GM21447 (cell line): ENCODE measurements around the gene LTBP1.
"Not testable (repeated sequence)": the region's sequence is repeated elsewhere in the genome, so short reads cannot be mapped to it uniquely, and the experiment has no call there.

ENCODE experiments used
- ATAC-seq: cut with Tn5 transposase; IDR thresholded peaks from one replicate; pipeline ENCODE4 v1.9.1; 2021; ENCODE audit not compliant: unreplicated experiment

The LTBP1 gene

DNA sequence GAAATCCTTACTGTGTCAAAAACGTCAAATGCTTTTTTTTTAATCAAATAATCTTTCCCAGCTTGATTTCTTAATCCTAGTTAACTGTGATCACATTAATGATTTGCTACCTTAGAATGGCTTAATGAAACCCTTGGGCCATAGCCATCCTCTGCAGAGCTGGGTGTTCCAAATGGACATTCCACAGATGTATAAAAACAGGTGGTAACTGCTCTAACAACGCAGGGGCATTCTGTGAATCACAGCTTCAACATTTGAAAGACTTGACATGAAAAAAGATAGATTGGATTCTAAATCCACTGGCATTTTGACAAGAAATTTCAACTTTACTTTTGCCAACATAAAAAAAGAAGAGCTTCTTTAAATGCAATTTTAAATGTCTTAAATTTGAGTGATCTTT, 459.9 kb downstream of the LTBP1 start:
- no peak for ATAC-seq

DNA sequence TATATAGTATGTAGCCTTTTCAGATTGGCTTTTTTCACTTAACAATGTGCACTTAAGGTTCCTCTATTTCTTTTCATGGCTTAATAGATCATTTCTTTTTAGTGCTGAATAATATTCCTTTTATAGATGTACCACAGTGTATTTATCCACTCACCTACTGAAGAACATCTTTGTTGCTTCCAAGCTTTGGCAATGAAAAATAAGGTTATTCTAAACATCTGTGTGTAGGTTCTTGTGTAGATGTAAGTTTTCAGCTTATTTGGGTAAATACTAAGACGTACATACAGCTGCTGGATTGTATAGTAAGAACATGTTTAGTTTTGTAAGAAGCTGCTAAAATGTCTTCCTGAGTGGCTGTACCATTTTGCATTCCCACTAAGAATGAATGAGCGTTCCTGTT, 461.4 kb downstream of the LTBP1 start:
- ATAC-seq, result no peak

DNA sequence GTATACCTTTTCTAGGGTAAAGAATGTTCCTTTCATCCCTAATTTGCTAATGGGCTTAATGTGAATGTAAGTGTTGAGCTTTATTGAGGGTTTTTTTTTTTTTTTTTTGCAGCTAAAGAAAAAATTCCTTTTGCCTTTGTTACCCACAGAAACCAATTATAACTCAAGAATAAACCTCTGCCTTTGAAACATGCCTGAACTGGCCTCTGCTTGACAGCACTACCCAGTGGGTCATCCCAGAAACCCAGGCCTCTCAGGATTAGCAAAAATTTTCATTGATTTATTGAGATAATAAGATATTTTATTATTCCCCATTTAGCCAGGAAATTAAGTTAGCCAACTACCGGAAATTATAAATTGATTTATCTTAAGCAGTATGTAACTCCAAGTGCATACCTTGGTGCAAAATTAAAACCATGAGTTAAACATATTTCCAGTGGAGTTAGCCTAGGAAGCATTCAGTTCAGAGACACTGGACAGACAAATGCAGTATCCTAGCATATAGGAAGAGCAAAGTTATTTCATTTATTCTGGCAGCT, 462.7 kb downstream of the LTBP1 start:
- no peak for ATAC-seq

DNA sequence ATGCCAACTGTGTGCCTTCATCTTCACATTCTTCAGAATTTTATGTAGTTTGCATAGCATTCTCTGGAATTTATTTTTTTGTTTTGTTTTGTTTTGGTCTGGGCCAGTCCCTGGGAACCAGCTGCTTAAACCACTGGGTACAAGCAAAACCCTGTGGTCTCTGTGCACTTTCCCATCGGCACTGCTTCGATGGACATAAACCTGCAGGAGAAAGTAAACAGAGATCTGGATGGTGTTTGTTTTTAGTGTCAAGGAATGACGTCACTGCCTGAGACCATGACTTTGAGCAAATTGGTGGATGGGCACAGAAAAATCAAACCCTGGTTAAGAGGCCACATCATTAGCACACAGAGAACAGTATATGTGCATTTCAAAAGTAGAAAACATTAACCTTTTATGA, 465.0 kb downstream of the LTBP1 start:
- ATAC-seq, result no peak

DNA sequence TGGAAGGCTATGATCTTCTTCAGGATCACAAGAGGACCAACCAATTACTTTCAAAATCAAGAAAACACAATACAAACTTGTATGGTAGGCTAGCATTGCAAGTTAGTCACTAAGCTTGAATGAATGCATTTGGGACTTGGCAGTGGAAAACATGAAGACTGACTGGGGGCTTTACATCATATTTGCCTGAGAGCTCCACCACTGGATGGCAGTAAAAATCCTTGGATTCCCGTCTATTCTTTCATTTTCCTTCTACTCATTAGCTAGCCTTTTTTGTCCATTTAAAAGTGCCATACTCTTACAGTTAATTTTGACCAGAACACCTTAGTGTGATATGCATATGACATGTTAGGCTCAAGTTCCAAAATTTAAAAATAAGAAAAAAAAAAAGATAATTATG, 466.2 kb downstream of the LTBP1 start:
- no peak for ATAC-seq

DNA sequence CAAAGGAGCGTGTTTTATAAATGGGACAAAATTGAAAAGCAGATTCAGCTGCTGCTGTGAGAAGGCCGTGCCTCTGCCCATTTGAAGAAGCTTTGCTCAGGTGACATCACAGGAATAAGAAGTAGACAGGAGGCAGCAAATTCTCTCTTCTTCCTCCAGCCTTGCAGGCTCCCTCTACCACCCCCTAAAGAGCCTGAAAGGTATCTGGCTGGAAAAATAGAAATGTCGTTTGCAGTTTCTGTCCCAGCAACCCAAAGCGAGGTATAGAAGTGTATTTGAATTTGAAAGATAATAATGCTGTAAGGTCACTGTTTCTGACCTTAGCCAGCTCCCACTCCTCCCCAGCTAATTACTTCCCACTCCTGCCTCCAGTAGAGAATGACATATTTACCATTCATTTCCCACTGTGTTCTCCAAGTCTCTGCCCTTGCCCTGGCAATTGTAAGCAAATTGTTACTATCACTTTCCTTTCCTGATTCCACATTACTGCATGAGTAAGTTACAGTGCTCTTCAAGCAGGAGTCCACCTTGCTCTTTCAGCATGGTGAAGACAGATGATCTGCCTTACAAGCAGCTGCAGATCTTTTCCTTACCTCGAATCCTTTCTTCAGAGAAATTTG, 472.9 kb downstream of the LTBP1 start:
- no peak for ATAC-seq

DNA sequence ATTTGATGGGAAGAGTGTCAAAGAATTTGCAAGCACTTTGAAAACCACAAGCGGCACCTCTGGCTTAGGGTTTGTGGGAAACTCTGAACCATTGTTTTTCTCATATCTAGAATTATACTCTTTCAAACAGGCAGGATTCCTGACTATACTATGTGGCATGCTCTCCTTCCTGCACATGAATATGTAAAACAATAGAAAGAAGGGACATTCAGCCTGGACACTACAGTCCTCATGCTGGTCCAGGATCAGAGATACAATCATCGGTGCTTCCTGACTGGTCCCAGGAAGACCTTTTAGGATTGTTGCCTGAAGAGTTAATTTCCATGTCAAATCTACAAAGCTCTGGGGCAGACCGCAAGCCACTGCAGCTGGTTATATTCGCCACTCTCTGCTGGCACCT, 474.0 kb downstream of the LTBP1 start:
- ATAC-seq, result no peak

DNA sequence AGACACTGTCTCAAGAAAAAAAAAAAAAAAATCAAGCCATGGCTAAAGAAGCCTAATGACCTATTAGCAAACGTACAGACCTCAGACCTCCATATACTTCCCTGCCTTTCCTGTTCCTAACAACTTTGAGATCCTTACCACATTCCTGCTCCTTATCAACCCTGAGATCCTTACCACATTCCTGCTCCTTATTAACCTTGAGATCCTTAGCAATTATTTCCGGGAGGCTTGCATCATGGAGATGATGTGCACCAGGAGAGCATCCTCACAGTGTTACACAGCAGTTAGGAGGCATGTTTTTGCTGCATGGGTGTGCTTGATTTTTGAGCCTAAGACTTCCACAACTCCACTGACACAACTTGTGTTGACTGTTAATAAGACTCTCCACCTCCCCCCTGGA, 475.1 kb downstream of the LTBP1 start:
- ATAC-seq, result no peak

DNA sequence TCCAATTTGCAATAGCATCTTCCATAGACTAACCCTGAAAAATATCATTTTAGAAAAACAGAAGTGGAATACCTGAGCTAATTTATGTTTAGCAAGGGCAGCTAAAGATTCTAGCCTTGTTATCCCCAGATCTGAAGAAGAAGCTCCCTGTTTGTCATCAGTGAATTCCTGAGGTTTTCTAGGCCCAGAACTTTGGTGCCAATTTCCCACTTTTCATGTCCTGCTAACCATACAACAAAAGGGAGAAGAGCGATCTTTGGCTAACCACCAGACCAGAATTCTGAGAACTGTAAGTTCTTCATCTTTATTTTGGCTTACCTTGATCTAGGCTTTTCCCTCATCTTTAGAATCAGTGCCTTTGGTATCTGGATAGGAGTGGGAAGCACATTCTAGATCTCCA, 478.4 kb downstream of the LTBP1 start:
- ATAC-seq, result no peak

DNA sequence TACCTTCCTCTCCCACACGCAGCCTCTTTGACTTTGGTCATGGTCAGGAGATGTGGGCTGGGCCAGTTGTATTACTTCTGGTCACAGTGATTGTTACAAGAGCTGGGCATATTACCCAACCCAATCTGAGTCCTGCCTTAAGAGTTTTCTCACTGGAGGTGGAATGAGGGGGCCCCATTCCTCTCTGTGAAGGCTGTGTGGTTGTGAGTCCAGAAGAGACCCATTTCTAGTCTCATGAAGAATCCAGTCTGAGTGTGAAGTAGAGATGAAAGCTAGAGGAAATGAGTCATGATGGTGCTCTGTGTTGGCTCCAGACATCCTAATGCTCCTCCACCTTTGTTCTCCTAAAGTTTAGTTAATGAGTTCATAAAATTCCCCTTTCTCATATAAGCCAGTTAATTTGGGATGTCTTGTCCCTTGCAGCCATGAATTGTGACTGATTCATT, 478.9 kb downstream of the LTBP1 start:
- ATAC-seq, result no peak

DNA sequence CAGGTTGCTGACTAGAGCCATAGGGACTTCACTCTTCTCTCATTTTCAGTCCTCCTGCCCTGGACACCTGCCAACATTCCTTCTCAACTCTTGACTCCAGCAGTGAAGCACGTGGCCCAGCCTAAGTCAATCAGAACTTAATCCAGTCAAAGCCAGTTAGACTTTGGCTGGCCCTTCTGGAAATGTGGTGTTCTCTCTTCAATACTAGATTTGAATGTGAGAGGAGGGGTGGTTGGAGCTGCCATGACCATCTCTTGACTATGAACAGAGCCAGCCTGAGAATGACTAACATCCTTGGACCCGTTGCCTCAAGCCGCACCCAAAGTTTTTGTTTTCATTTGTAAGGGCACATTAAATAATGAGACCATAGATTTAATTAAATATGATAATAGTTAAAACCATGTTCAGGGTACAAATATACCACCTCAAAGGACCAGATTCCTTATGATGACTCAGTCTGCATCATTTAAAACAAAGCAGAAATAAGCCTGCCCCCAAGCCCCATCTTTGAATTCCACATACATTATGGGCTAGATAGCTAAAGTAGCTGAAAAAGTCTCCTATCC, 480.0 kb downstream of the LTBP1 start:
- no peak for ATAC-seq

DNA sequence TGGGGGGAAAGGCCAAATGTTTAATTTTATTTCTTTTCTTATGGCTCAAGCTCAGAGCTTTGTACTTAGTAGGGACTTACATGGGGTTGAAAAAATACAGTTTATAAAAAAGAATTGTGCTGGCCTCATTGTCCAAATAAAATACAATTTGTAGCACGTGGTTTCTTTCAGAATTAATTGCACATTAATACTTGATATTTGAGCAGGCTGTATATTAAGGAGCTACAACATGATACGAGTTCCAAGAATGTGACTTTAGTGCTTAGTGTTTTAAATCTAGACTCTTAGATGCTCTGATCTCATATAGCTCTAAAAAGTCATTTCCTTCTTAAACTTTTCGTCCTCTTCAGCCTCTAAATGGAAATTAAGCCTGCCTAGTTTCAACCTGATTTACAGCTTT, 483.3 kb downstream of the LTBP1 start:
- ATAC-seq, result no peak

DNA sequence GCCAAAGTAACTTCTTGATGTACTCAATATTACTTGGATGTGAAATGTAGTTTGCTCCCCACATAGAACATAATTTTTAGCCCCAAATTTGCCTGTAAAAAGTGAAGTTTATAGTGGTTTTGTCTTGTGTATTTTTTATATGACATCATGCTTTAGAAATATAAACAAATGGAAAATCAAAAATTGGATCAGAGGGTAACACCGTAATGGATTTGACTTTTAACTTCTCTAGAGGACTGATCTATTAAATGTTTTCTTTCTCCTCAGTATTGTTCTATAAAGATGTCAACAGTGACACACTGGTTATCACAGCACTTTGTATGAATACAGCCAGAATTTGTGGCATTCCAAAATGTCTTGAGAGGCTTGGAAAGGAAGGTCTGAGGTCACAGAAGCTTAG, 484.1 kb downstream of the LTBP1 start:
- ATAC-seq, result no peak

DNA sequence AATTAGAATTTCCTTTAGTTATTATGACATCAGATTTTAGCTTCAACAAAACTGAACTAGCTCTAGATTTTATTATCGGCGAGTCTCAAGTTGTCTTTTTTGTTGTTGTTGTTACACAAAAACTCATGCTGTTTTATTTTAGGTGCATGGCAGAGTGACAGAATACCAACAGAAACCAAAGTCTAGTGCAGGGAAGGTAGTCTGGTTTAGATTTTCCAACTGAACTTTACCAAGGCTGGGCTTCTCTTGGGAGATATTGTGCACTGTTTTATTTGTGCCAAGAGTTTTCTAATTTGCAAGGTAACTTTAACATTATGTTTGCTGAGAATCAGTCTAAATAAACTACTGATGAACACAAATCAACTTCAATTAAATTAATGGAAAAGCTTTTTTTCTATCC, 486.1 kb downstream of the LTBP1 start:
- no peak for ATAC-seq

DNA sequence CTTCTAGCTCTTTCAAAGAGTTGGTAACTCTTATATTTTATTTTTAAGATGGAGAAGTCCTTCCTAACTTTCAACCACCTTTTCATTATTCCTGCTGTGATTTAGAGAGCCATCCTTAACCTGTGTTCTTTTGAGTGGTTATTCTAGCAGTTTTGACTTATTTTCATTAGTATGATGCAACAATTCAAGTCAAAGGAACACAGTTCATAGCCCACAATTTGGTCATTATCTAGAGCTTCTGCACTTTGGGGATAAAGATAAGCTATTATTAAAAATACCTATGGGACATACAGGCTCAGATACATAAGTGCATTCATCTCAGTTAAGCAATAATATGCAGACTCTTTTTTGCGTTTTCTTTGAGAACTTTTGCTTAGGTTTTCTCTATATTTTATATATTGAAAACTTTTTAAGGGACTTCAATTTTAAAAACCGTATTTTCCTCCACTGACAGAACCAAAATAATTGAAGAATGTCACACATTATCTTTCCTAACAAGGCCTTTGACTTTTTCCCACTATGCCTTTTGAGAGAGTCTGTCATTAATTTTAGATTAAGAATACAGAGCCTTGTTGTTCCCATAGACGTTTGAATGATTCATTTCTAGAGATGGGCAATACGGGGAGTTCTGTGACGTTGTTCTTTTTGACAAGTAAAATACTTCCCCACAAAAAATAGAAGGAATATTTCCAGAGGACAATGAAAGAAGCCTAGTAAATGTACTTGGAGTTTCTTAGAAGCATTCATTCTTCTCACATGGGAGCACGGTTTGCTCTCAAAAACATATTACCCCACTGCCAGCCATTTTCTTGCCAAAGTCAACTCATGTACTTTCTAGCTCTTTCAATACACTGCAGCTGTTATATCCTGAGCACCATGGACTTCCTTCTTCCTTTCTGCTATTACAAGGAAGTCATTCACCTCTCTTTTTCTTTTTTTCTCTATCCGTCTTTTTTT, 486.8 kb downstream of the LTBP1 start:
- ATAC-seq, result no peak

DNA sequence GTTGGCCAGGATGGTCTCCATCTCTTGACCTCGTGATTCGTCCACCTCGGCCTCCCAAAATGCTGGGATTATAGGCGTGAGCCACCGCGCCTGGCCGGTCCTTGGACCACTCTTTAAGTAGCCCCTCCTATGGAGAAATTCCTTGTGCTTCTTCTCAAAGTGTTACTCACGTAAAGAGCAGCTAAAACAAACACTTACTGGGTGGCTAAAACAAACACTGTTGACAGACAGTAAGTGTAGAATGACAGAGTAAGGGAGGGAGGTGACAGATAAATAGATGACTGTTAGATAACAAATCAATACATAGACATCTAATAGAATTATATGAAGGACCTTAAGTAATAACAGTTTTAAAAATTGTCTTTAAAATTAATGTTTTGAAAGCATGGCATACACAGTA, 488.8 kb downstream of the LTBP1 start:
- no peak for ATAC-seq

DNA sequence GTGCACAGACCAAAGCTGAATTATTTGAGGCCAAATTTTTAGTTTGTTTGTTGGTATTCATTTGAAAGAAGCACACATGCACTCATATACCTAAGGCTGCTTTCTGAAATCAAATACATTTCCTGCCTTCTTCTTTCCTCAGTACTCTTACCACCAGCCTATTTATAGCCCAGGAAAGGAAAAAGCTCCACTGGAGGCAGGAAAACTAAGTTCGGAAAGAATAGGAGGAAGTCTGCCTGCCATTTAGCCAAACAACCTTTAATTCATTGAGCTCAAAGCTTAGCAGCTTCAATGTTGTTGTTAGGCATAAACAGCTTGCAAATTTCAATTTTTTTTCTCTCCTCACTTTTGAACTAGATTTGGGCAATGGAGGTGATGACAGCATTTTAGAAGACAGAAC, 489.3 kb downstream of the LTBP1 start:
- ATAC-seq, result no peak

DNA sequence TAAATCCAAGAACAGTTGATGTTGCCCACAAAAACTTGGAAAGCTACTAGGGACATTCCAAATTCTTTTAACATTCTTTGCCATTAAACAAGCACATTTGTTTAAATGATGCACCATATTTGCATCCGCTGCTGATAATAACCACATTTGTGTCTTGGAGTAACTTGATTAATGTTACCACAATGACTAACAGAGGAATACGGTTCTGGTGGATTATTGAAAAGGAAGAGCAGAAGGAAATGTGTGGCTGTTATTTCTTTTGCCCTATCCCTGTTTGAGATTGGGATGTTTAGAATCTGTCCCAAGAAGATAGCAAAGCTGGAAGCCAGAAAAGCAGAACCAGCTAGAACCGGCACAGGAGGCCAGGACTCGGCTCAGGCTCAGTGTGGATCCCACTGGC, 490.5 kb downstream of the LTBP1 start:
- no peak for ATAC-seq

DNA sequence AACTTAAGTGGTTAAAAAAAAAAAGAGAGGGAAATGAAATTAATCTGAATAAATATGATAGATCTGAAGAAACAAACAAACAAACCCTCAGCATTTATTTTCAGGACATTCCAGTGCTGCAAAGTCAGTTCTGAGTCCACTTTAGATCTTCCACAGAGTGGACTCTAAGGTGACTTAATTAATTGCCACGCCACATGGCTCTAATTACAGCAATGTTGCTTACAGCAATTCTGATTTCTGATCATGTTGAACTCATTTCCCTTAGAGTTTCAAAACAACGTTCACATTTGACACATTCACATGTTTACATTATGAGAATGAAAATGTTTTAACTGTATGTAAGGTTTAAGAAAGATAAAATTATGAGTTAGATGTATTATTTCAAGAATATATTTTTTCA, 491.1 kb downstream of the LTBP1 start:
- no peak for ATAC-seq

DNA sequence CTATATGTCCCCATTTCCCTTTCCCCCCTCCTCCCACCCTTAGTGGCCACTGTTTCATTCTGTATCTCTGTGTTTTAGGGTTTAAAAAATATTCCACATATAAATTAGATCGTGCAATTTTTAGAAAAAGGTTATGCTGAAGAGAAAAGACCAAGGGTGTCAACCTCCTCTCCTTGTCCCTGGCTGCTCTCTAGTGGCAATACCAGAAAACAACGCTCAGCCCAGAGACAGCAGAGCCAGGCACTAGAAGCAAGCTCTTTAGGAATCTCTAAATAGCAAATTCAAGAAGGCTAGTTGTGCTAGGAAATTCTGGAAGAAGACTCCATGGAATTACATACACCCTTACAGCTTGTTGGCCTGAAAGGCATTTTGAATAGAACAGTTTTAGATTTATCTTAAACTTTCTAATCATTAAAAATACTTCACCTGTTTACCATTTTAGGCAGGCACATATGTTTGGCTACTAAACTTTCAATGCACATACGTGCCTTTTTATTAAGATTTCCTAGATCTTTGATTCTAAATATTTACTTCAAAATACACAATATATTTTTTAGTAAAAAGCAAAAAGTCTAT, 494.6 kb downstream of the LTBP1 start:
- peak; percentile 86 for ATAC-seq

DNA sequence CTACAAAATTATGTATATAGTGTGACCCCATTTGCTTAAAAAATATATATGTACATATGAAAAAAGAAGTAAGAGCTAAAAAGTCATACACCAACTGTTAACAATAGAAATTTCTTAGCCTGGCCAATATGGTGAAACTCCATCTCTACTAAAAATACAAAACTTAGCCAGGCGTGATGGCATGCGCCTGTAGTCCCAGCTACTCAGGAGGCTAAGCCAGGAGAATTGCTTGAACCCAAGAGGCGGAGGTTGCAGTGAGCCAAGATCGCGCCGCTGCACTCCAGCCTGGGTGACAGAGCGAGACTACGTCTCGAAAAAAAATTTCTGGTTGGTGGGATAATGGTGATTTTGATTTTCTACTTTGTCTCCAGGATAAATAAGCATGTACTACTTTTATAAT, 495.3 kb downstream of the LTBP1 start:
- ATAC-seq, result not testable (repeated sequence)
